Tibial nerve (tissue), 4 donors: ENCODE results near the gene CYP1B1. TPM values are rescaled to one million over a fixed set of nuclear protein-coding genes. Genes with fewer than 3 reads are reported as not detected.

Experiments used
- DNase-seq, 2 donors: peaks; one replicate each; pipeline ENCODE4 v3.0.0-alpha.2; 2019; ENCODE audit warnings: low spot score in 2 of 2
- H3K27ac ChIP-seq, 4 donors: fragments of 200-600 bp; sonication (generic) in 3 of 4; one replicate each; pipeline ENCODE4 v1.5.1; 2017 to 2019; ENCODE audit warnings: mild to moderate bottlenecking in 1 of 4
- H3K27me3 ChIP-seq, 2 donors: fragments of 200-600 bp; sonication (generic) in 1 of 2; one replicate each; pipeline versions ENCODE4 v1.5.1 to v1.6.0; 2017 to 2019
- H3K36me3 ChIP-seq, 3 donors: fragments of 200-600 bp; sonication (generic); one replicate each; pipeline ENCODE4 v1.5.1; 2018 to 2019
- H3K4me1 ChIP-seq, 4 donors: fragments of 200-600 bp; sonication (generic) in 3 of 4; one replicate each; pipeline ENCODE4 v1.5.1; 2017 to 2019
- H3K4me3 ChIP-seq, 4 donors: fragments of 200-600 bp; sonication (generic) in 3 of 4; one replicate each; pipeline ENCODE4 v1.5.1; 2017 to 2019; ENCODE audit warnings: mild to moderate bottlenecking in 1 of 4, moderate library complexity in 1 of 4
- H3K9me3 ChIP-seq, 4 donors: fragments of 200-600 bp; sonication (generic) in 3 of 4; one replicate each; pipeline ENCODE4 v1.5.1; 2017 to 2019
- EP300 ChIP-seq, 2 donors: sonication (generic); formaldehyde crosslinking; IDR thresholded peaks; one replicate each; pipeline ENCODE4 v1.6.1; 2017; ENCODE audit warnings: antibody characterized with exemption in 2 of 2, mild to moderate bottlenecking in 1 of 2
- POLR2A ChIP-seq, 2 donors: fragments of 450-650 bp; IDR thresholded peaks; one replicate each; pipeline ENCODE4 v1.6.1; 2017; ENCODE audit warnings: antibody characterized with exemption in 2 of 2, mild to moderate bottlenecking in 2 of 2, moderate library complexity in 2 of 2
- WGBS, 2 donors: methylation state at CpG; one replicate each; pipeline ENCODE4 v1.1.5; 2018; 5-methylcytosine and 5-hydroxymethylcytosine counted together
- total RNA-seq, 4 donors: library from RNA; depleted of rRNA; stranded (reverse); fragments of >200 nt; gene quantifications; one replicate each; pipeline ENCODE4 v1.1.0, GENCODE V29; 2016
- TF ChIP-seq, protein P1 (sequence below), 5 experiments: fragments of 200-600 bp in 3 of 5; fragments of 450-650 bp in 2 of 5; sonication (generic) in 3 of 5; IDR thresholded peaks; one replicate each; pipeline ENCODE4 v1.5.1; 2016 to 2019; ENCODE audit warnings: antibody characterized with exemption in 5 of 5, mild to moderate bottlenecking in 3 of 5, moderate library complexity in 2 of 5

CYP1B1 gene
- total RNA-seq, 4 donors from 2014 or later, result 170 to 321 (median 212) TPM

DNA sequence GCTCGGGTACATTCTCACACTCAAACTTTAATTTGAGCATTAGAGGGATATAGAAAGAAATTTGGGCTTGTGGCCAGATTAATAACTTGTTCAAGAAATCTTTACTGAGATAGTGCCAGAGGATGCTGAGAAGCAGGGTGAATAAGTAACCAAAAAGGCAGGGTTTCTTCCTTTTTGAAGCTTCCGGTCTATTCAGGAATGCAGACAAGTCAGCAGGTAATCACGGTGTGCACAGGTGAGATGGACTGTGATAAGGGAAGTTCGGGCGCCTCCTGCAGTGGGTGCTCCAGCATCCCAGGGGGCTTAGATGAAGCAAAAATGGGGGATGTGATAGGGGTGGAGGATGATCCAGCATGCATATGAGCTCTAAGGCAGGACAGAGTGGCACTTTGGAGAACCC is 44.9 kb upstream of the CYP1B1 start:
- H3K9me3 ChIP-seq, result no peaks in the 10 kb centered on the region
- peak overlapping the region in 1 of 4 donors; percentile 17 for H3K27ac ChIP-seq
- TF ChIP-seq EP300 (IDR thresholded peaks at IDR 0.05) (no peak), POLR2A (IDR thresholded peaks at IDR 0.05) (no peak)
- TF ChIP-seq, protein P1, sequence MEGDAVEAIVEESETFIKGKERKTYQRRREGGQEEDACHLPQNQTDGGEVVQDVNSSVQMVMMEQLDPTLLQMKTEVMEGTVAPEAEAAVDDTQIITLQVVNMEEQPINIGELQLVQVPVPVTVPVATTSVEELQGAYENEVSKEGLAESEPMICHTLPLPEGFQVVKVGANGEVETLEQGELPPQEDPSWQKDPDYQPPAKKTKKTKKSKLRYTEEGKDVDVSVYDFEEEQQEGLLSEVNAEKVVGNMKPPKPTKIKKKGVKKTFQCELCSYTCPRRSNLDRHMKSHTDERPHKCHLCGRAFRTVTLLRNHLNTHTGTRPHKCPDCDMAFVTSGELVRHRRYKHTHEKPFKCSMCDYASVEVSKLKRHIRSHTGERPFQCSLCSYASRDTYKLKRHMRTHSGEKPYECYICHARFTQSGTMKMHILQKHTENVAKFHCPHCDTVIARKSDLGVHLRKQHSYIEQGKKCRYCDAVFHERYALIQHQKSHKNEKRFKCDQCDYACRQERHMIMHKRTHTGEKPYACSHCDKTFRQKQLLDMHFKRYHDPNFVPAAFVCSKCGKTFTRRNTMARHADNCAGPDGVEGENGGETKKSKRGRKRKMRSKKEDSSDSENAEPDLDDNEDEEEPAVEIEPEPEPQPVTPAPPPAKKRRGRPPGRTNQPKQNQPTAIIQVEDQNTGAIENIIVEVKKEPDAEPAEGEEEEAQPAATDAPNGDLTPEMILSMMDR (IDR thresholded peaks at IDR 0.05), result no peak
- DNase-seq, result no peak
- H3K4me3 ChIP-seq, result no peak overlapping the region
- H3K27me3 ChIP-seq, result no peaks in the 10 kb centered on the region
- H3K4me1 ChIP-seq, result peaks cover 0 to 52% (median 3%) of the 10 kb centered on the region in 4 donors
- H3K36me3 ChIP-seq, result no peaks in the 10 kb centered on the region
- WGBS, 2 donors, result 88 to 91% methylated on average over 5 of the region's 5 CpGs

DNA sequence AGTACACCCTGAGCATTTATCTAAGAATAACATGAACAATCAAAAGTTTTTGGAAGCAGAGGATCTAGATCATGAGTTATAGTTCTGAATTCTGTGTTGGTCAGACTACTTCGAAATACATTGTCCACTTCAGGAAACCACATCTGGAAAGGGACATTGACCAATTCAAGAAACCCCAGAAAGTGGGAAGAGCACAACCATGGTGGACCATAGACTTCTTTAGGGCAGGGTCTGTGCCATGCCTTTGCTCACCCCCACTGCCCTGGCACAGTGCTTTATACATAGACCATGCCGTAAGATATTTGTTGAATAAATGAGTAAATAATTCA is 44.3 kb upstream of the CYP1B1 start:
- Histone ChIP-seq H3K9me3 (no peaks in the 10 kb centered on the region), H3K27ac (peak overlapping the region in 2 of 4 donors; percentile 17 to 72), H3K36me3 (no peaks in the 10 kb centered on the region), H3K27me3 (no peaks in the 10 kb centered on the region), H3K4me1 (peaks cover 0 to 58% (median 6%) of the 10 kb centered on the region in 4 donors), H3K4me3 (no peak overlapping the region)
- no peak for TF ChIP-seq EP300 (IDR thresholded peaks at IDR 0.05)
- TF ChIP-seq POLR2A (IDR thresholded peaks at IDR 0.05), result no peak
- TF ChIP-seq, protein P1 (IDR thresholded peaks at IDR 0.05), result no peak
- WGBS, 2 donors, result 71 to 79% methylated on average over 2 of the region's 2 CpGs
- DNase-seq, result no peak

DNA sequence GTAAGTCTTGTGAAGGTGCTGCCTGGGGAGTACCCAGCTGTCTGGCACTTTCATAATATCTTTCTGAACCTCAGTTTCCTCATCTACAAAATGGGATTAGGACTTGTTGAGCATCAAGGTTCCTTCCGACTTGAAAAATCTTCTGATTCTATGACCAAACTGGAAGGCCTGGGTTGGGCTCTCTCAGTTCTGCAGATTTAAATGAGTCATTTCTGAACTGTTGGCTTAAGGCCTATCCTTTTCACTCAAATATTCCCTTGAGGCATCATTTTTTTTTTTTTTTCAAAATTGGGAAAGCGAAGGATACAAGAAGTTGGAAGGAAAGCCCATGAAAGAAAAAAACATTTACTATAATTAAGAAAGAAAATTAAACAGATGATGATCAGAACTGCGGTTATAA is 40.8 kb upstream of the CYP1B1 start:
- DNase-seq, result no peak
- Histone ChIP-seq H3K9me3 (peaks cover 0 to 8% (median 0%) of the 10 kb centered on the region in 4 donors), H3K4me3 (no peak overlapping the region), H3K27ac (peak overlapping the region in 2 of 4 donors; percentile 55 to 75), H3K36me3 (no peaks in the 10 kb centered on the region), H3K27me3 (no peaks in the 10 kb centered on the region), H3K4me1 (peaks cover 0 to 65% (median 10%) of the 10 kb centered on the region in 4 donors)
- TF ChIP-seq EP300 (IDR thresholded peaks at IDR 0.05) (peak in 1 of 2 donors; percentile 55), POLR2A (IDR thresholded peaks at IDR 0.05) (no peak)
- TF ChIP-seq, protein P1 (IDR thresholded peaks at IDR 0.05), result no peak
- WGBS, 2 donors, result 61 to 65% methylated on average over 3 of the region's 3 CpGs

DNA sequence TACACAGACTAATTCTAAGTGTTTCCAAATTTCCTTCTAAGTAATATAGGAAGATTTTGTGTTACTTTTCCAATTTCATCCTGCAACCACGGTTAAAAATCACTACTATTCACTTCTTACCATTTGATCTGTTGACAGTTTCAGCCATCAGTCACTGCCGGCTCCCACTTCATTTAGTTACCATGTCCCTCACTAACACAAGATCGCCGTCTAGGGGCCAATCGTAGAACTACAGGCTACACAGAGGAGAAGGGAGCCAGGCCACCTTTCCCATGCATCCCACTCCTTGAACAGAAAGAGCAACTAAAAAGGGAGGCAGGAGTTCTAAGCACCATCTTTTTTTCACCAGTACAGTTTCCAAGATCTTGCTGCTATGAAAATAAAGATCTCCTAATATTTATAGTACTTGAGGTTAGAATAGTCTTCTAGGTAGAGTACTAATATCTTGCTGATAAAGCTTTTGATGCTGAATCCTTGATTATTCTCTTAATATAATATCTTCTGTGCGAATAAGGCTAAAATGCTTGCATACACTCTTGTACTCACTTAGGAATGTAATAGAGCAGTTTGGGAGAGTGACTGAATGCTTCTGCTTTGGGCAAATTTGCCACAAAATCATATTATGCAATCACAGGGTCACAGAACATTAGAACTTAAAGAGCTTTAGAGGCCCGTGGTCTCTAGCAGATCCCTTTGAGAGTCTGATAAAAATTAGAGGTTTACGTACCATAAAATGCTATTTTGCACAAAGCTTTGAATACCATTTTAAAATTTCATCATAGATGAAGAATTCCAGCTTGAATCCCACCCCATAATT is 39.5 kb upstream of the CYP1B1 start:
- H3K27ac ChIP-seq, result peak overlapping the region in 2 of 4 donors; percentile 44 to 72
- H3K4me1 ChIP-seq, result peaks cover 0 to 51% (median 10%) of the 10 kb centered on the region in 4 donors
- no peak overlapping the region for H3K4me3 ChIP-seq
- no peaks in the 10 kb centered on the region for H3K27me3 ChIP-seq
- H3K36me3 ChIP-seq, result no peaks in the 10 kb centered on the region
- no peak for TF ChIP-seq EP300 (IDR thresholded peaks at IDR 0.05)
- TF ChIP-seq, protein P1 (IDR thresholded peaks at IDR 0.05), result peak; percentile 71 to 86 (median 76)
- H3K9me3 ChIP-seq, result peaks cover 0 to 8% (median 0%) of the 10 kb centered on the region in 4 donors
- 25 to 26% methylated on average over 8 of the region's 8 CpGs for WGBS, 2 donors
- peak; percentile 82 to 97 for DNase-seq

DNA sequence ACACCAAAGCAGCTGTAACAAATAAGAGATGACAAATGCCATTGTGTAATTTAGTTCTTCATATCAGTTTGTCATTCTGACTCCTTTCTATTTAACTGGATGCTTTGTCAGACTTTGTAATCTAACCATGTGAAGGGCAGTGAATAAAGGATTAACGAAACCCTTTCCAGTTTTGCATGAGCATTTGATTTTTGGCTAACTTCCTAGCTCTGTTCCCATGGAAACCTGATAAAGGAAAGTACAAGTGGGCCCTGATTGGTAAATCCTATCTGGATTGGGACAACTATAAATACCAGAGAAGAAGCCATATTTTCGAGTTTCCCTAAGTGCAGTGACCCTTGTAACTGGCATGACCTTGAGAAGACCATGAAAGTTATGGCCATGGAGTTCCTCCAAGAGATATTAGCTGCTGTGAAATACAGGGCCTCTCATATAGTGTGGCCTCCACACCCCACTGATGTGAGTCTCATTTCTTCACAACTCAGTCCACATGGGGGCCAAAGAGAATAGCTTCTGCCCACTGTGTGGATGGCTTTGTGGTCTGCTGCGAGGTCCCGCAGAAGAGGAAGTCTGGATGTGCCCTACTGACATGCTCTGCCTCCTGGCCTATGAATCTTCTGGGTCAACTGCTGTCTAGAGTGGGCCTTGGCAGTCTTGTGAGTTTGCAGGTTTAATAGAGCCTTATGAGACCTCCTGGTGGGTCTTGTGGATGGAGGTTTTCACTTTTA is 38.2 kb upstream of the CYP1B1 start:
- H3K4me1 ChIP-seq, result peaks cover 0 to 42% (median 9%) of the 10 kb centered on the region in 4 donors
- no peaks in the 10 kb centered on the region for H3K36me3 ChIP-seq
- no peak for DNase-seq
- peaks cover 0 to 8% (median 0%) of the 10 kb centered on the region in 4 donors for H3K9me3 ChIP-seq
- peak overlapping the region in 1 of 4 donors; percentile 16 for H3K27ac ChIP-seq
- WGBS, 2 donors, result 69 to 72% methylated on average over 4 of the region's 4 CpGs
- H3K4me3 ChIP-seq, result no peak overlapping the region
- no peaks in the 10 kb centered on the region for H3K27me3 ChIP-seq
- TF ChIP-seq EP300 (IDR thresholded peaks at IDR 0.05), result no peak
- TF ChIP-seq POLR2A (IDR thresholded peaks at IDR 0.05), result no peak
- TF ChIP-seq, protein P1 (IDR thresholded peaks at IDR 0.05), result no peak
